C4-2B (cell line): ENCODE measurements around the gene CNTNAP1.

ENCODE experiments used
- CTCF ChIP-seq: fragments of 450-650 bp; conservative IDR thresholded peaks from 2 replicates; pipeline ENCODE4 v1.5.1; 2017; ENCODE audit warnings: mild to moderate bottlenecking
- ZFX ChIP-seq: fragments of 450-650 bp; IDR thresholded peaks from 2 replicates; pipeline ENCODE4 v1.6.1; 2017

GRCh38 chr17:42680331-42680808 lies 2.0 kb upstream of the CNTNAP1 start:
- TF ChIP-seq CTCF: no peak
- no peak for TF ChIP-seq ZFX
